Measurements from ENCODE around the gene FBXO38.

FBXO38 gene

GRCh38 chr5:148418511-148418910, 34.8 kb downstream of the FBXO38 start:
- FAIRE-seq, result no peak
- no peak for DNase-seq (ENCODE audit: extremely low spot score, insufficient read length, low read depth)

- DNase-seq (ENCODE audit: extremely low spot score, insufficient read length, low read depth) (no peak), FAIRE-seq (no peak)
Measured at GRCh38 chr5:148421661-148422060, 37.9 kb downstream of the FBXO38 start.

GRCh38 chr5:148425808-148426207, 42.0 kb downstream of the FBXO38 start:
- DNase-seq (ENCODE audit: extremely low spot score, insufficient read length, low read depth) (no peak), FAIRE-seq (no peak)

DNA sequence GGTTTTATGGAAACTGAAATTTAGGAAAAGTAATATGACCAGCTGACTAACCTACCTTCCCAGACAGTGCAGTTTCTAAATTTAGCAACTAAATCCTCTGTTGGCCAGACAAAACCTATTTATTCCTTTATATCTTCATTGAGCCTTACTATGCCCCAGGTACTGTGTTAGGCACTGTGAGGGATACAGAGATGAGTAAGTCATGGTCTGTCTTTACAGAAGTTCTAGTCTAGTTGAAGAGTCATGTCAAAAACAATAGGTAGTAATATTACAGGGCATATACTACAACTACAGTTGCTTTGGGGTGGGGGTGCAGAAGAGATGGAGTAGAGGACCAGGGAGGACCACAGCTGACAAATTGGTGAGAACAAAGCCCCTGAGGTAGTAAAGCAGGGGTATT, 42.8 kb downstream of the FBXO38 start:
- FAIRE-seq (no peak), DNase-seq (ENCODE audit: extremely low spot score, insufficient read length, low read depth) (no peak)

- no peak for FAIRE-seq
- DNase-seq (ENCODE audit: extremely low spot score, insufficient read length, low read depth), result no peak
Measured at GRCh38 chr5:148427370-148428042, 43.7 kb downstream of the FBXO38 start.

- FAIRE-seq (no peak), DNase-seq (ENCODE audit: extremely low spot score, insufficient read length, low read depth) (no peak)
Measured at GRCh38 chr5:148428848-148429247, 45.1 kb downstream of the FBXO38 start.

DNA sequence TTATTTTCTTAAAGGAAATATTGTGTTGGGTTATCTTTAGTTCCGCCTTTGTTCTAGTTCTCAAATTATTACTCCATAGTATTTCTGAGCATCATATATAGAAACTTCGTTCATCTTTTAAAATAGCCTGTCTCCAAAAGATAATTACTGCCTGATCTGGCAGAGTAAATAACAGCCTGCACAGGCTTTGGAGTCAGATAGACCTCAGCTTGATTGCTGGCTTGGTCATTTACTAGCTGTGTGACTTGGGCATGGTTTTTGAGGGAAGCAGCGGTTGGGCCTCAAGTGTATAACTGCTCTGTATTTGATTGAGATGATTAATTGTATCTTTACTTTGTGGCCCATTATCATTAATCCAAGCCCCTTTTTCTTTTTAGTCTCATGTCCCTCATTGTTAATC, 50.1 kb downstream of the FBXO38 start:
- no peak for DNase-seq (ENCODE audit: extremely low spot score, insufficient read length, low read depth)
- no peak for FAIRE-seq

DNA sequence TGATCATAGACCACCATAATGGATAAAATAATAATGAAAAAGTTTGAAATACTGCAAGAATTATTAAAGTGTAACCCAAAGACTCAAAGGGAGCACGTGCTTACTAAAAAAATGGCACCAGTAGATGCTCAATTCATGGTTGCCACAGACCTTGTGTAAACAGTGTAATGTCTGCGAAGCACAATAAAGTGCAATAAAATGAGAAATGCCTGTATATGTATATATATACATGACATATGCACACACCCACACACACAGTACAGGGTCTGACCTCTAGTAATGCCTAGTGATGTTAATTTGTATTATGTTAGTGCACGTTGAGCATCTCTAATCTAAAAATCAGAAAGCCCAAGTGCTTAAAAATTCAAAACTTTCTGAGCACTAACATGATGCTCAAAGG, 52.3 kb downstream of the FBXO38 start:
- DNase-seq (ENCODE audit: extremely low spot score, insufficient read length, low read depth) (no peak), FAIRE-seq (no peak)

DNA sequence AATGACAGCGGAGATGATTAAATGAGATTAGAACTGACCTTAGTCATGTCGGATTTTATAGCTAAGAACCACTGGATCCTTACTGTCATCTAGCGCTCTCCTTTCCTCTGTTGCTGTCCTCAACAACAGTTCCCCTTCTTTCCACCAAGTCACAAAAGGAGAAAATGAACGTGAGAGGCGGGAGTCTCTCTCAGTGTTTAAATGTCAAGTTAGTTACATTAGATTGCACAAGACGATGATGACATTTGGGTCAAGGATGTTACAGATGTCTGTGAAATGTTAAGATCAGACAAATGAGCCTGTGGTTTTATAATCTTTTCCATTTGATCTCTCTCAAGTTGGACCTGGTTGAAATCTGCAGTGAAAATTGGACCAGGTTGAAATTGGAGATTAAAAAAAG, 53.5 kb downstream of the FBXO38 start:
- FAIRE-seq (no peak), DNase-seq (ENCODE audit: extremely low spot score, insufficient read length, low read depth) (no peak)

DNA sequence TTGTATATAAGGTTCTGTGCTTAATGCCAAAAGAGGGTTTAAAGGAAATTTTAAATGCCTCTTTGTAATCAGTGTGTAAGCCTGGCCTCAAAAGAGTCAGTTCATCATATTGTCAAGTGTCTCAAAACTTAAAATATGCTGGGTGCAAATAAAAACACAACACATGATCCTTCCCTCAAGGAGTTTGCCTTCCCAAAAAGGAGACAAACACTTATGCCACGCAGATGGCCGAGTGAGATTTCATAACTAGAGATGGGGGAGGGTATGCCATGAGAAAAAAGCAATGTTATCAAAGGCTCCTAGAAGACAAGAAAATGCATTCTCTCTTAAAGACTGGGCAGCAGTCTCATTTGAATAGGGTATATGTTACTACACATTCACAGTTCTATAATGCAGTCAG, 55.2 kb downstream of the FBXO38 start:
- FAIRE-seq, result no peak
- DNase-seq (ENCODE audit: extremely low spot score, insufficient read length, low read depth), result no peak

- DNase-seq (ENCODE audit: extremely low spot score, insufficient read length, low read depth) (no peak), FAIRE-seq (no peak)
Measured at GRCh38 chr5:148443241-148443640, 59.5 kb downstream of the FBXO38 start.

GRCh38 chr5:148443998-148444397, 60.2 kb downstream of the FBXO38 start:
- no peak for DNase-seq (ENCODE audit: extremely low spot score, insufficient read length, low read depth)
- FAIRE-seq, result peak; percentile 85

GRCh38 chr5:148445578-148445977, 61.8 kb downstream of the FBXO38 start:
- FAIRE-seq (no peak), DNase-seq (ENCODE audit: extremely low spot score, insufficient read length, low read depth) (no peak)

- peak; percentile 18 for FAIRE-seq
Measured at GRCh38 chr5:148446611-148447010, 62.9 kb downstream of the FBXO38 start.

DNA sequence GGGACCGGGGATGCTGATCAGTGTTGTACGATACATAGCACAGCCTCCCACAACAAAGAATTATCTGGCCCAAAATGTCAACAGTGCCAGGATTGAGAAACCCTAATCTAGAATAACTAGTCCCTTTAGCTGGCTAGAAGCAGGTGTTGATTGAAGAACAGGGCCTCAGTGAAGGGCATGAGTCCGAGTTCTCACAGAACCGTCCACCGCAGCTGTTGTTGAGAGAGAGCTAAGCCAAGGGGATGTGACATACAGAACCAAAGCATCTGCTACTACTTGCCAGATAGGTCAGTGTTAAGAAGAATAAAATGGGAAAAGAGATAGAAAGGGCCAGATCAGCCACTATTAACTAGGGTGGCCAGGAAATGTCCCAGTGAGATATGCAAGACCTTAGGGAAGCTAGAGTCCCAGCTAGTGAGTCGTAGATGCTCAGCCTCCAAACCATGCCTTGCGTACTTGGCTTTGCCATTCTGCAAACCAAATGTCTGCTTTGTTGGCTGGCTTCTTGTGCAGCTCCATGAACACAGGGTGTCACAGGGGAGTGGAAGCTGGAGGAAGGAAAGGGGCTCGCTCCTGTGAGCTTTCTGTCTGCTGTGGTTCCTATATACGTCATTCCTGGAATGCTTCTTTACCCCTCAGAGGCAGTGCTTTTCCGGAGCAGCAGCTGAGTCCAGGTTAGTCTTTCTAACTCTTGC, 68.9 kb downstream of the FBXO38 start:
- no peak for DNase-seq (ENCODE audit: extremely low spot score, insufficient read length, low read depth)
- FAIRE-seq, result no peak

More at GRCh38 chr5:148446611-148447010, 62.9 kb downstream of the FBXO38 start:
- no peak for DNase-seq (ENCODE audit: extremely low spot score, insufficient read length, low read depth)

GRCh38 chr5:148454576-148454975, 70.8 kb downstream of the FBXO38 start:
- DNase-seq (ENCODE audit: extremely low spot score, insufficient read length, low read depth), result no peak
- FAIRE-seq, result no peak

DNA sequence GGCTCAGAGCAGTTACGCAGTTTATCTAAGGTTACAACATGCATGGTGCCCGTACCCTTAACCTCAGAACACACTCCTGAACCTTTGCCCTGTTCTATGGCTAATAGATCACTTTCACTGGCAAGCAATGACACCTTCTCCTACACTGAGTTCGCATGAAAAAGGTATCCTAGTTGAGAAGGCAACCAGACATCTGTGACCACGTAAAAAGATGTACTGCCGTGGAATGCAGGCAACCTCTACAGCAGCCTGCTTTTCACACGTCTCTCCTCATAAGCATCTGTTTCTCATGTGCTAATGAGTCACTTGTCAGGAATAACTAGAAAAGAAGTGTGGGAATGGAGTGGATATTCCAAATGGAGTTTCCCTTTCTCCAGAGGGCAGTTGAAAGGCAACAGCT, 71.4 kb downstream of the FBXO38 start:
- no peak for FAIRE-seq

DNA sequence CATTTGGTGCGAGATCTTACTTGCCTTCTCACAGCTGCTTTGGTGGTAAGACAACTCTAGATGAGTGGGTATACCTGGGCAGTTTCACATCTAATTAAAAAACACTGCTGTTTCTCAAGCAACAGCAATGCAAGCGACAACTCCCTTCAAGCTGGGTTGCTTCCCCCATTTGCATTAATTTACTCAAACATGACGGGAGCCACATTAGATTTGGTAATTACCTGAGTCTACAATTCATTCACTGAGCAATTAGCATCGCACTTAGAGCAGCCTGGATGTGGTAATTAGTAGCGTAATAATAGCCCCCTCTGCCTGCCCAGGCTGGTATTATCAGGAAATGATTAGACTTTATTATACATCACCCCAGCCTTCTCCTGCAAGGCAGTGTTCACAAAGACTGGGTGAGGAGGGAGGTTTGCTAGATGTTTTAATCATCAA, 73.4 kb downstream of the FBXO38 start:
- FAIRE-seq, result no peak
- DNase-seq (ENCODE audit: extremely low spot score, insufficient read length, low read depth), result no peak

More for the DNA sequence above, 71.4 kb downstream of the FBXO38 start:
- no peak for DNase-seq (ENCODE audit: extremely low spot score, insufficient read length, low read depth)

- FAIRE-seq, result no peak
- DNase-seq (ENCODE audit: extremely low spot score, insufficient read length, low read depth), result no peak
Measured at GRCh38 chr5:148458036-148458888, 74.5 kb downstream of the FBXO38 start.

DNA sequence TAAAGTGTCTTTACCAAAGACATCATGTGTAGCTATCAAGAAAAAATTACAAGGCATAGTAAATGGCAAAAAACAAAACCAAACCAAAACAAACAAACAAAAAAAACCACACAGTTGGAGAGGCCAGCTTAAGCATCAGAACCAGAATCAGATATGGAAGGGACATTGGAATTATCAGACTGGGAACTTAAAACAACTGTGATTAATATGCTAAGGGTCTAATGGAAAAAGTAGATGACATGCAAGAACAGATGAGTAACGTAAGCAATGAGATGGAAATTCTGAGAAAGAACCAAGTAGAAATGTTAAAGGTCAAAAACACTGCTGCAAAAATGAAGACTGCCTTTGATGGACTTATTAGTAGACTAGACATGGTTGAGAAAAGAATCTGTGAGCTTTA, 75.9 kb downstream of the FBXO38 start:
- no peak for DNase-seq (ENCODE audit: extremely low spot score, insufficient read length, low read depth)
- FAIRE-seq, result no peak
